PC-9 (cell line): Measurements from ENCODE around the gene TTLL1.

ENCODE experiments used
- EZH2 ChIP-seq: fragments of 200-600 bp; sonication (generic); IDR thresholded peaks from 2 replicates; pipeline ENCODE4 v1.8.0; 2017; ENCODE audit warnings: antibody characterized with exemption, low read depth
- TF ChIP-seq, protein P1 (sequence below): fragments of 200-600 bp; sonication (generic); conservative IDR thresholded peaks from 2 replicates; pipeline ENCODE4 v1.6.1; 2017; ENCODE audit warnings: mixed run types, antibody characterized with exemption, mild to moderate bottlenecking, moderate library complexity

DNA sequence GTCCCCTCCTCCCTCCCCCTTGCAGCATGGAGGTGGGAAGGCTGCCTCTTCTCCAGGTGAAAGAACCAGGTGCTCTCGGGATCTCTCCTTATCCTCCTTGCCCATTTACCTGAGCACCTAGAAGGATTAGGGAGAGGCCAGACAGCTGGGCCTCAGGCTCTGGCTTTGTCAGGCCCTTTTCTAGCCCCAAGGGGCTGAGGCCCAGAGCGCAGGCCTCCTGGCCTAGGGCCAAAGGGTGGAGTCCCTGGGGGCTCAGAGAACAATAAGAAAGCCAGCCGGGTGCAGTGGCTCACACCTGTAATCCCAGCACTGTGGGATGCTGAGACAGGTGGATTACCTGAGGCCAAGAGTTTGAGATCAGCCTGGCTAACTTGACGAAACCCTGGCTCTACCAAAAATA lies 5.4 kb upstream of the TTLL1 start:
- no peak for TF ChIP-seq EZH2
- TF ChIP-seq, protein P1, sequence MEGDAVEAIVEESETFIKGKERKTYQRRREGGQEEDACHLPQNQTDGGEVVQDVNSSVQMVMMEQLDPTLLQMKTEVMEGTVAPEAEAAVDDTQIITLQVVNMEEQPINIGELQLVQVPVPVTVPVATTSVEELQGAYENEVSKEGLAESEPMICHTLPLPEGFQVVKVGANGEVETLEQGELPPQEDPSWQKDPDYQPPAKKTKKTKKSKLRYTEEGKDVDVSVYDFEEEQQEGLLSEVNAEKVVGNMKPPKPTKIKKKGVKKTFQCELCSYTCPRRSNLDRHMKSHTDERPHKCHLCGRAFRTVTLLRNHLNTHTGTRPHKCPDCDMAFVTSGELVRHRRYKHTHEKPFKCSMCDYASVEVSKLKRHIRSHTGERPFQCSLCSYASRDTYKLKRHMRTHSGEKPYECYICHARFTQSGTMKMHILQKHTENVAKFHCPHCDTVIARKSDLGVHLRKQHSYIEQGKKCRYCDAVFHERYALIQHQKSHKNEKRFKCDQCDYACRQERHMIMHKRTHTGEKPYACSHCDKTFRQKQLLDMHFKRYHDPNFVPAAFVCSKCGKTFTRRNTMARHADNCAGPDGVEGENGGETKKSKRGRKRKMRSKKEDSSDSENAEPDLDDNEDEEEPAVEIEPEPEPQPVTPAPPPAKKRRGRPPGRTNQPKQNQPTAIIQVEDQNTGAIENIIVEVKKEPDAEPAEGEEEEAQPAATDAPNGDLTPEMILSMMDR = no peak
